Upper lobe of right lung (tissue), 1 donor: ENCODE measurements around the gene CMTR1. TPM values are rescaled to one million over a fixed set of nuclear protein-coding genes. Genes with fewer than 3 reads are reported as not detected.

ENCODE experiments used
- ATAC-seq: fragments of 200-7000 bp; cut with Tn5 transposase; one replicate; pipeline ENCODE4 v1.9.1; 2020; ENCODE audit warnings: mild to moderate bottlenecking, moderate library complexity
- DNase-seq: peaks from one replicate; pipeline ENCODE4 v3.0.0-alpha.2; 2020
- H3K27ac ChIP-seq: fragments of 200-600 bp; one replicate; pipeline ENCODE4 v1.8.0; 2022
- H3K27me3 ChIP-seq: fragments of 200-600 bp; one replicate; pipeline ENCODE4 v1.8.0; 2022; ENCODE audit warnings: mild to moderate bottlenecking
- H3K36me3 ChIP-seq: fragments of 200-600 bp; one replicate; pipeline ENCODE4 v1.8.0; 2022
- H3K4me1 ChIP-seq: fragments of 200-600 bp; one replicate; pipeline ENCODE4 v1.8.0; 2022
- H3K4me3 ChIP-seq: fragments of 200-600 bp; one replicate; pipeline ENCODE4 v1.8.0; 2022; ENCODE audit warnings: mild to moderate bottlenecking
- H3K9me3 ChIP-seq: fragments of 200-600 bp; one replicate; pipeline ENCODE4 v1.8.0; 2022
- CTCF ChIP-seq: fragments of 200-600 bp; IDR thresholded peaks from one replicate; pipeline ENCODE4 v1.8.0; 2022; ENCODE audit warnings: antibody characterized with exemption
- intact Hi-C: fragments of 100-400 bp; cut with DNase I; formaldehyde crosslinking; loops from one replicate; pipeline ENCODE4 v1.11.0; 2022
- total RNA-seq: library from RNA; stranded (reverse); fragmentation: NEBNext Ultra II Directional; extraction: Animal tissue kit (Norgen Biotek cat#: 25700); gene quantifications from one replicate; pipeline ENCODE4 v1.2.1, GENCODE V29; 2021
- donor health status: DM: no; HTN: yes; CAD: no; lungs with severe emphysema.

The CMTR1 gene
- total RNA-seq, 1 donor from 2014 or later: 42.2 TPM

GRCh38 chr6:37480118-37480736 is 47.2 kb downstream of the CMTR1 start:
- ATAC-seq (no peak), DNase-seq (no peak)
- H3K4me1 ChIP-seq: no peaks in the 10 kb centered on the region
- no peak overlapping the region for H3K27ac ChIP-seq
- intact Hi-C loops: no loop called here
- TF ChIP-seq CTCF: no peak
- H3K4me3 ChIP-seq: no peak overlapping the region
- H3K36me3 ChIP-seq: peaks cover 68% of the 10 kb centered on the region
- H3K9me3 ChIP-seq: no peaks in the 10 kb centered on the region
- no peaks in the 10 kb centered on the region for H3K27me3 ChIP-seq

GRCh38 chr6:37480951-37481534 is 48.0 kb downstream of the CMTR1 start:
- ATAC-seq (no peak), DNase-seq (no peak)
- no peaks in the 10 kb centered on the region for H3K4me1 ChIP-seq
- no peak for TF ChIP-seq CTCF
- intact Hi-C loops: no loop called here
- H3K27me3 ChIP-seq: no peaks in the 10 kb centered on the region
- H3K9me3 ChIP-seq: no peaks in the 10 kb centered on the region
- H3K36me3 ChIP-seq: peaks cover 60% of the 10 kb centered on the region
- no peak overlapping the region for H3K27ac ChIP-seq
- no peak overlapping the region for H3K4me3 ChIP-seq

- TF ChIP-seq CTCF: no peak
- peaks cover 52% of the 10 kb centered on the region for H3K36me3 ChIP-seq
Measured at GRCh38 chr6:37481711-37482605, 48.9 kb downstream of the CMTR1 start.

GRCh38 chr6:37482606-37483251 is 49.7 kb downstream of the CMTR1 start:
- intact Hi-C loops: no loop called here
- no peaks in the 10 kb centered on the region for H3K27me3 ChIP-seq
- H3K4me3 ChIP-seq: no peak overlapping the region
- DNase-seq: no peak
- H3K36me3 ChIP-seq: peaks cover 50% of the 10 kb centered on the region
- no peaks in the 10 kb centered on the region for H3K9me3 ChIP-seq
- no peak for TF ChIP-seq CTCF
- H3K27ac ChIP-seq: no peak overlapping the region
- H3K4me1 ChIP-seq: no peaks in the 10 kb centered on the region
- no peak for ATAC-seq

More at GRCh38 chr6:37481711-37482605, 48.9 kb downstream of the CMTR1 start:
- H3K27ac ChIP-seq: no peak overlapping the region
- no peaks in the 10 kb centered on the region for H3K9me3 ChIP-seq
- no peaks in the 10 kb centered on the region for H3K4me1 ChIP-seq
- DNase-seq (no peak), ATAC-seq (no peak)
- intact Hi-C loops: no loop called here
- no peak overlapping the region for H3K4me3 ChIP-seq
- H3K27me3 ChIP-seq: no peaks in the 10 kb centered on the region

GRCh38 chr6:37483252-37483901 is 50.4 kb downstream of the CMTR1 start:
- H3K4me1 ChIP-seq: no peaks in the 10 kb centered on the region
- H3K4me3 ChIP-seq: no peak overlapping the region
- no peak for DNase-seq
- H3K27me3 ChIP-seq: no peaks in the 10 kb centered on the region
- no peak for ATAC-seq
- H3K36me3 ChIP-seq: peaks cover 43% of the 10 kb centered on the region
- H3K9me3 ChIP-seq: no peaks in the 10 kb centered on the region
- no peak for TF ChIP-seq CTCF
- no peak overlapping the region for H3K27ac ChIP-seq
- intact Hi-C loops: no loop called here
